Keratinocyte (primary cell): ENCODE data around the gene TUBB3. TPM values are rescaled to one million over a fixed set of nuclear protein-coding genes. Genes with fewer than 3 reads are reported as not detected.

Experiments
- DNase-seq: peaks from one replicate; pipeline ENCODE4 v3.0.0-alpha.2; 2011; ENCODE audit warnings: low read depth, missing footprints, low spot score
- FAIRE-seq: peaks from 2 replicates; lab custom pipeline; 2011; peaks lifted over from hg19 to GRCh38; lab: Jason Lieb, UNC
- H2AFZ ChIP-seq: 2 replicates; pipeline ENCODE4 v1.6.0; 2012; ENCODE audit warnings: low read length, control low read depth, inconsistent platforms; ENCODE audit not compliant: control insufficient read depth
- H3K27ac ChIP-seq: 2 replicates; pipeline ENCODE4 v1.5.1; 2011; ENCODE audit warnings: low read length; ENCODE audit not compliant: control insufficient read depth, insufficient read depth
- H3K27me3 ChIP-seq: 3 replicates; pipeline ENCODE4 v1.6.0; 2011; ENCODE audit warnings: low read length; ENCODE audit not compliant: control insufficient read depth, insufficient read depth; ENCODE audit errors: extremely low read depth
- H3K36me3 ChIP-seq, 2 experiments: 2 replicates in 1 of 2; 3 replicates in 1 of 2; pipeline ENCODE4 v1.5.1; 2011; ENCODE audit warnings: low read length in 2 of 2, mild to moderate bottlenecking in 1 of 2; ENCODE audit not compliant: control insufficient read depth in 2 of 2, insufficient read depth in 2 of 2; ENCODE audit errors: extremely low read depth in 1 of 2
- H3K4me1 ChIP-seq: 3 replicates; pipeline ENCODE4 v1.5.1; 2011; ENCODE audit warnings: low read length; ENCODE audit not compliant: control insufficient read depth, insufficient read depth; ENCODE audit errors: extremely low read depth
- H3K4me2 ChIP-seq: 3 replicates; pipeline ENCODE4 v1.6.0; 2011; ENCODE audit warnings: low read depth, low read length; ENCODE audit not compliant: control insufficient read depth, insufficient read depth; ENCODE audit errors: extremely low read depth
- H3K4me3 ChIP-seq, 3 experiments: fragments of 200-600 bp in 1 of 3; sonication (generic) in 1 of 3; 2 replicates in 2 of 3; 3 replicates in 1 of 3; pipeline ENCODE4 v1.5.1; 2011 to 2016; ENCODE audit warnings: low read length in 3 of 3, mild to moderate bottlenecking in 3 of 3, control low read depth in 2 of 3, inconsistent platforms in 1 of 3, low read depth in 1 of 3, mixed read lengths in 1 of 3, mixed run types in 1 of 3, moderate library complexity in 1 of 3; ENCODE audit not compliant: control insufficient read depth in 2 of 3, insufficient read depth in 2 of 3; ENCODE audit errors: extremely low read depth in 1 of 3
- H3K79me2 ChIP-seq: 2 replicates; pipeline ENCODE4 v1.6.0; 2012; ENCODE audit warnings: low read length; ENCODE audit not compliant: control insufficient read depth, insufficient read depth
- H3K9ac ChIP-seq: 3 replicates; pipeline ENCODE4 v1.6.0; 2011; ENCODE audit warnings: low read length; ENCODE audit not compliant: control insufficient read depth, insufficient read depth; ENCODE audit errors: extremely low read depth
- H3K9me1 ChIP-seq: 3 replicates; pipeline ENCODE4 v1.6.0; 2011; ENCODE audit warnings: low read length; ENCODE audit not compliant: control insufficient read depth, insufficient read depth; ENCODE audit errors: extremely low read depth
- H3K9me3 ChIP-seq: 2 replicates; pipeline ENCODE4 v1.5.1; 2012; ENCODE audit warnings: low read depth, low read length; ENCODE audit not compliant: control insufficient read depth
- H4K20me1 ChIP-seq: 3 replicates; pipeline ENCODE4 v1.6.0; 2011; ENCODE audit warnings: low read length; ENCODE audit not compliant: control insufficient read depth, insufficient read depth; ENCODE audit errors: extremely low read depth
- EZH2 ChIP-seq: IDR thresholded peaks from one replicate; pipeline ENCODE4 v1.6.1; 2012; ENCODE audit warnings: inconsistent platforms, mild to moderate bottlenecking, low read length, moderate library complexity
- dilution Hi-C: fragments of 300-500 bp; cut with MboI; formaldehyde crosslinking; loops from one replicate; pipeline ENCODE4 v1.7.0; 2020; ENCODE audit warnings: low sequenced_read_pairs; ENCODE audit not compliant: extremely low pct_ligation_motif_present
- polyA plus RNA-seq, 5 experiments: library from polyadenylated mRNA; depleted of rRNA in 3 of 5; stranded (reverse) in 3 of 5; stranded (forward) in 1 of 5; unstranded in 1 of 5; fragments of >200 nt; gene quantifications; 1 replicate in 1 of 5; 2 replicates in 3 of 5; 3 replicates in 1 of 5; pipeline versions ENCODE4 v1.2.1 to v1.2.3, GENCODE V29; 2011 to 2012; ENCODE audit warnings: missing spikeins in 2 of 5, low read depth in 1 of 5, low replicate concordance in 1 of 5
- TF ChIP-seq, protein P1 (sequence below), 3 experiments: IDR thresholded peaks in 1 of 3; conservative IDR thresholded peaks in 1 of 3; optimal IDR thresholded peaks in 1 of 3; 2 replicates in 2 of 3; 3 replicates in 1 of 3; pipeline versions ENCODE3 to v1.5.1; 2011; ENCODE audit warnings: low read length in 3 of 3, mild to moderate bottlenecking in 3 of 3, moderate library complexity in 2 of 3, control low read depth in 1 of 3, inconsistent platforms in 1 of 3; ENCODE audit not compliant: insufficient read depth in 2 of 3; ENCODE audit errors: extremely low read depth in 1 of 3

TUBB3 gene
- polyA plus RNA-seq, 1 donor (not counting 4 experiments of a cell fraction or from before 2014, with no cell fraction given): 34.0 TPM

DNA sequence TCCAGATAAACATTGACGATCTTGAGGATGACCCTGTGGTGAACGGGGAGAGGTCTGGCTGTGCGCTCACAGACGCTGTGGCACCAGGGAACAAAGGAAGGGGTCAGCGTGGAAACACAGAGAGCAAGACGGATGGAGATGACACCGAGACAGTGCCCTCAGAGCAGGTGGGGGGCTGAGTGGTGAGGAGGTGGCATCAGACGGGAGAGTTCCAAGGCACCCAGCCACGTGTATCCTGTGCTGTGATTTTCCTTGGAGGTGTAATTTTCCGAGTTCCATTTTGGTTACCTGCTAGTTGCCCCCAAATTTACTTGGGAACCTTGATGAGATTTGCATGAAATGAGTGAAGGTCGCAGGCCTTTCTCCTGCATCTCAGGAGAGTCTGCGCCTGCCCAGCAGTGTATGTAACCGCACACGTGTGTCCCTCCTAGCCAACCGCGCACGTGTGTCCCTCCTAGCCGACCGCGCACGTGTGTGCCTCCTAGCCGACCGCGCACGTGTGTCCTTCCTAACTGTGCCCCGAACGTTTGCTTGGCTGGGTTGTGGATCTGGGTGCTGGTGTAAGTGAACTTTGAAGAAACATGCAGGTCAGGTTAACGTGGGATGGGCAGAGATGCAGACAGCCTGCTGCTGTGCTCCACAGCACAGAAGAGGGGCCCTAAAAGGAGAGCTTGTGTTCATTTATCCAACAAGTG, 39.6 kb upstream of the TUBB3 start:
- Histone ChIP-seq H3K4me2 (no peak overlapping the region), H3K9me3 (no peaks in the 10 kb centered on the region), H3K9me1 (no peaks in the 10 kb centered on the region), H3K27ac (no peak overlapping the region), H3K79me2 (peaks cover 44% of the 10 kb centered on the region), H3K9ac (no peak overlapping the region), H3K4me3 (no peak overlapping the region), H3K27me3 (no peaks in the 10 kb centered on the region), H4K20me1 (peaks cover 16% of the 10 kb centered on the region), H2AFZ (no peak overlapping the region), H3K4me1 (peaks cover 16% of the 10 kb centered on the region), H3K36me3 (peaks cover 38 to 49% of the 10 kb centered on the region in 2 experiments)
- FAIRE-seq (no peak), DNase-seq (no peak)
- dilution Hi-C loops: no loop called here
- no peak for TF ChIP-seq EZH2
- TF ChIP-seq, protein P1, sequence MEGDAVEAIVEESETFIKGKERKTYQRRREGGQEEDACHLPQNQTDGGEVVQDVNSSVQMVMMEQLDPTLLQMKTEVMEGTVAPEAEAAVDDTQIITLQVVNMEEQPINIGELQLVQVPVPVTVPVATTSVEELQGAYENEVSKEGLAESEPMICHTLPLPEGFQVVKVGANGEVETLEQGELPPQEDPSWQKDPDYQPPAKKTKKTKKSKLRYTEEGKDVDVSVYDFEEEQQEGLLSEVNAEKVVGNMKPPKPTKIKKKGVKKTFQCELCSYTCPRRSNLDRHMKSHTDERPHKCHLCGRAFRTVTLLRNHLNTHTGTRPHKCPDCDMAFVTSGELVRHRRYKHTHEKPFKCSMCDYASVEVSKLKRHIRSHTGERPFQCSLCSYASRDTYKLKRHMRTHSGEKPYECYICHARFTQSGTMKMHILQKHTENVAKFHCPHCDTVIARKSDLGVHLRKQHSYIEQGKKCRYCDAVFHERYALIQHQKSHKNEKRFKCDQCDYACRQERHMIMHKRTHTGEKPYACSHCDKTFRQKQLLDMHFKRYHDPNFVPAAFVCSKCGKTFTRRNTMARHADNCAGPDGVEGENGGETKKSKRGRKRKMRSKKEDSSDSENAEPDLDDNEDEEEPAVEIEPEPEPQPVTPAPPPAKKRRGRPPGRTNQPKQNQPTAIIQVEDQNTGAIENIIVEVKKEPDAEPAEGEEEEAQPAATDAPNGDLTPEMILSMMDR (optimal IDR thresholded peaks at IDR 0.05 in 1 of 3, IDR thresholded peaks at IDR 0.05 in 1 of 3, conservative IDR thresholded peaks at IDR 0.05 in 1 of 3; ENCODE audit: extremely low read depth in 1 of 3, insufficient read depth in 2 of 3, low read length in 3 of 3): no peak

DNA sequence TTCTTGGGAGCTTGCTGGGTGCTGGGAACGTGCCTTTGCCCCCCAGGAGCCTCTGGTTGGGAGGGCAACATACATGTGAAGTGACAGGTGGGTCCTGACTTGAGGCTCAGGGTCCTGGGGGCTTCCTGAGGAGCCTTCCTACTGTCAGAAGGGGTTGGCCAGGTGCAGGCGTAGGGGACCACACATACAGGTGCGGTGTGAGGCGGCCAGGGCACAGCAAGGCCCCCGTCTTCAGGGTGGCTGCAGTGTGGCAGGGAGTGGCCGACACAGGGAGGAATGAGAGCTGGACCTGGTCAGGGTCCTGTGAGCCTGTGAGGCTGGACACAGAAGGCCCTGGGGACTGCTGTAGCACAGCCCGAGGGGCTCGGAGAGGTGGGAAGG, 39.1 kb upstream of the TUBB3 start:
- Histone ChIP-seq H3K9me3 (no peaks in the 10 kb centered on the region), H2AFZ (no peak overlapping the region), H3K79me2 (peaks cover 39% of the 10 kb centered on the region), H3K4me3 (no peak overlapping the region), H3K36me3 (peaks cover 36 to 49% of the 10 kb centered on the region in 2 experiments), H3K4me1 (peaks cover 16% of the 10 kb centered on the region), H3K9me1 (no peaks in the 10 kb centered on the region), H4K20me1 (peaks cover 16% of the 10 kb centered on the region), H3K9ac (no peak overlapping the region), H3K4me2 (no peak overlapping the region), H3K27ac (no peak overlapping the region), H3K27me3 (no peaks in the 10 kb centered on the region)
- DNase-seq: no peak
- dilution Hi-C loops: no loop called here
- no peak for TF ChIP-seq EZH2
- TF ChIP-seq, protein P1 (optimal IDR thresholded peaks at IDR 0.05 in 1 of 3, IDR thresholded peaks at IDR 0.05 in 1 of 3, conservative IDR thresholded peaks at IDR 0.05 in 1 of 3; ENCODE audit: extremely low read depth in 1 of 3, insufficient read depth in 2 of 3, low read length in 3 of 3): no peak
- FAIRE-seq: no peak
